DND-41 (cell line): ENCODE data around the gene SLC5A9.

Experiments used
- ATAC-seq: fragments of 200-7000 bp; cut with Tn5 transposase; 3 replicates; pipeline ENCODE4 v1.9.1; 2021; ENCODE audit warnings: low read depth; ENCODE audit not compliant: insufficient read depth
- DNase-seq: peaks from one replicate; pipeline ENCODE4 v3.0.0-alpha.2; 2020
- H2AFZ ChIP-seq: 2 replicates; pipeline ENCODE4 v1.6.0; 2012; ENCODE audit warnings: low read depth, low read length
- H3K27ac ChIP-seq: 2 replicates; pipeline ENCODE4 v1.5.1; 2012; ENCODE audit warnings: low read length, inconsistent platforms
- H3K27me3 ChIP-seq: fragments of 200-600 bp; sonication (generic); 2 replicates; pipeline ENCODE4 v1.6.0; 2012; ENCODE audit warnings: low read length, mild to moderate bottlenecking, inconsistent platforms; ENCODE audit not compliant: insufficient read depth, poor library complexity
- H3K36me3 ChIP-seq: 2 replicates; pipeline ENCODE4 v1.5.1; 2012; ENCODE audit warnings: low read length, inconsistent platforms; ENCODE audit not compliant: insufficient read depth
- H3K4me1 ChIP-seq: 2 replicates; pipeline ENCODE4 v1.5.1; 2012; ENCODE audit warnings: mild to moderate bottlenecking, low read length; ENCODE audit not compliant: insufficient read depth
- H3K4me2 ChIP-seq: 2 replicates; pipeline ENCODE4 v1.6.0; 2012; ENCODE audit warnings: mild to moderate bottlenecking, moderate library complexity, low read length, inconsistent platforms; ENCODE audit not compliant: insufficient read depth
- H3K4me3 ChIP-seq, 2 experiments: fragments of 200-600 bp in 1 of 2; shearing (Covaris generic) in 1 of 2; 2 replicates each; pipeline ENCODE4 v1.5.1; 2012 to 2016; ENCODE audit warnings: inconsistent platforms in 2 of 2, low read length in 2 of 2, mild to moderate bottlenecking in 2 of 2, low read depth in 1 of 2, moderate library complexity in 1 of 2
- H3K79me2 ChIP-seq: 2 replicates; pipeline ENCODE4 v1.6.0; 2012; ENCODE audit warnings: low read length, inconsistent platforms; ENCODE audit not compliant: insufficient read depth
- H3K9ac ChIP-seq: 2 replicates; pipeline ENCODE4 v1.6.0; 2012; ENCODE audit warnings: low read depth, mild to moderate bottlenecking, inconsistent platforms, low read length, moderate library complexity
- H3K9me3 ChIP-seq: 2 replicates; pipeline ENCODE4 v1.5.1; 2012; ENCODE audit warnings: low read length, moderate library complexity, mild to moderate bottlenecking, inconsistent platforms; ENCODE audit not compliant: insufficient read depth, severe bottlenecking
- H4K20me1 ChIP-seq: 2 replicates; pipeline ENCODE4 v1.6.0; 2012; ENCODE audit warnings: low read length; ENCODE audit not compliant: insufficient read depth
- CTCF ChIP-seq: IDR thresholded peaks from 2 replicates; pipeline ENCODE4 v1.5.1; 2012; ENCODE audit warnings: borderline replicate concordance, low read length, moderate library complexity, mild to moderate bottlenecking; ENCODE audit not compliant: poor library complexity, severe bottlenecking; ENCODE audit errors: extremely low read depth
- EZH2 ChIP-seq: IDR thresholded peaks from 3 replicates; pipeline ENCODE4 v1.6.1; 2012; ENCODE audit warnings: borderline replicate concordance, low read depth, mild to moderate bottlenecking, moderate library complexity, low read length, inconsistent platforms; ENCODE audit not compliant: severe bottlenecking

SLC5A9 gene

GRCh38 chr1:48229317-48229716, 6.8 kb downstream of the SLC5A9 start:
- Histone ChIP-seq H3K27me3 (peaks cover 2% of the 10 kb centered on the region), H3K27ac (no peak overlapping the region), H3K36me3 (no peaks in the 10 kb centered on the region), H3K4me1 (no peaks in the 10 kb centered on the region), H3K79me2 (no peaks in the 10 kb centered on the region), H3K4me2 (no peak overlapping the region), H3K9me3 (no peaks in the 10 kb centered on the region), H3K4me3 (no peak overlapping the region), H4K20me1 (peaks cover 2% of the 10 kb centered on the region; the same call in 1 of the 2 replicates), H3K9ac (no peak overlapping the region), H2AFZ (no peak overlapping the region)
- TF ChIP-seq CTCF (no peak), EZH2 (no peak)
- DNase-seq (no peak), ATAC-seq (no peak)

GRCh38 chr1:48230236-48230635, 7.7 kb downstream of the SLC5A9 start:
- no peak for DNase-seq
- Histone ChIP-seq H3K27ac (no peak overlapping the region), H4K20me1 (peaks cover 2% of the 10 kb centered on the region; the same call in 1 of the 2 replicates), H3K4me1 (no peaks in the 10 kb centered on the region), H3K79me2 (no peaks in the 10 kb centered on the region), H3K9me3 (no peaks in the 10 kb centered on the region), H3K4me2 (no peak overlapping the region), H2AFZ (no peak overlapping the region), H3K36me3 (no peaks in the 10 kb centered on the region), H3K9ac (no peak overlapping the region), H3K27me3 (peaks cover 2% of the 10 kb centered on the region), H3K4me3 (no peak overlapping the region)
- ATAC-seq = no peak
- no peak for TF ChIP-seq EZH2
- TF ChIP-seq CTCF = no peak

GRCh38 chr1:48232722-48233121, 10.2 kb downstream of the SLC5A9 start:
- TF ChIP-seq EZH2 (no peak), CTCF (no peak)
- no peak overlapping the region for H3K27ac ChIP-seq
- no peak overlapping the region for H3K9ac ChIP-seq
- H3K27me3 ChIP-seq = peaks cover 2% of the 10 kb centered on the region
- no peak overlapping the region for H2AFZ ChIP-seq
- no peaks in the 10 kb centered on the region for H3K4me1 ChIP-seq
- H3K9me3 ChIP-seq = no peaks in the 10 kb centered on the region
- H3K4me3 ChIP-seq = no peak overlapping the region
- DNase-seq (no peak), ATAC-seq (no peak)
- H3K36me3 ChIP-seq = no peaks in the 10 kb centered on the region
- H3K79me2 ChIP-seq = no peaks in the 10 kb centered on the region
- peaks cover 2% of the 10 kb centered on the region; the same call in 1 of the 2 replicates for H4K20me1 ChIP-seq
- H3K4me2 ChIP-seq = no peak overlapping the region
